Measurements from ENCODE around the gene CXCR4. TPM values are rescaled to one million over a fixed set of nuclear protein-coding genes. Genes with fewer than 3 reads are reported as not detected.

The CXCR4 gene
- total and polyA plus RNA-seq, 8 donors = 0.31 to 20.4 (median 1.5) TPM

GRCh38 chr2:136151021-136151971 lies 33.3 kb upstream of the CXCR4 start:
- DNase-seq (no peak), FAIRE-seq (no peak), ATAC-seq (no peak)
- H3K4me3 ChIP-seq = no peak overlapping the region
- no peak overlapping the region for H3K27ac ChIP-seq
- no peaks in the 10 kb centered on the region for H3K9me3 ChIP-seq
- H3K27me3 ChIP-seq = no peaks in the 10 kb centered on the region
- no peak for TF ChIP-seq CTCF (IDR thresholded peaks at IDR 0.05)
- 65 to 77% methylated on average over 7 of the region's 7 CpGs for WGBS, 2 donors
- intact Hi-C loops (cut with DNase I) = no loop called here
- H3K36me3 ChIP-seq = no peaks in the 10 kb centered on the region
- no peaks in the 10 kb centered on the region for H3K4me1 ChIP-seq

DNA sequence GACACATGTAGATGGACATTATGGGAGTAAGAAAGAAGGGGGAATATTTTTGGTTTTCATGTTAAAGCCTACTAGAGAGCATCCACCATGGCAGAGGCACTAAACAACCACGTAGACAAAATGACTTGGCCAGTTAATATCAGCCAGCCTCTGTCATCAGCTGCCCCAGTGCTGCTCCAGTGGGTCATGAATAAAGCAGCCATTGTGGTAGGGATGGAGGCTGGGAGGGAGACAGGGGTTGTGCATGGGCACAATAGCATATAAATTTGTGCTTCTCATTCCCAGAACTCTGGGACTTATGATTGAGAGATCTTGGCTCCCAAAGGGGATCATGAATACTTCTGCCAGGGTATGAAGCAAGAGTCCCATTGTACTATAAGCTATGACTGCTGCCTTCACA lies 31.1 kb upstream of the CXCR4 start:
- ATAC-seq = no peak

DNA sequence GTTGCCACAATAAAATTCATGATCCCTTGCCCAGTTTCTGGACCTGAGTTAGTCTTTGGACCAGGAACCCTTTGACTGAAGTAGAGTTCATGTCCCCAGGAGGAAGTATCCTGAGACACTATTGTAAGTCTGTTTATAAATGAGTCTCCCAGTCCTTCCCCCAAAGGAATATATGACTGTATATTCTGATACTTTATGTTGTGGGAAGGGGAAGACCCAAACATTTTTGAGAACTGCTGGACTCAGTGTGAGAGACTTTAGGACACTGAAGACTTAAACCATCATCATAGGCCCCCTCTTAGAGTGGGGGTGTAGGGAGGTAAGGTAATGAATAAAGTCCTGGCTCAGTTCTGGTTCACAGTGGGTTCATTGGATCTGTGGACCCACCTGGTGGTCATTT lies 28.6 kb upstream of the CXCR4 start:
- DNase-seq (no peak), FAIRE-seq (no peak), ATAC-seq (no peak)
- H3K9me3 ChIP-seq = no peaks in the 10 kb centered on the region
- H3K4me1 ChIP-seq = no peaks in the 10 kb centered on the region
- no peaks in the 10 kb centered on the region for H3K36me3 ChIP-seq
- no peak overlapping the region for H3K4me3 ChIP-seq
- intact Hi-C loops (cut with DNase I) = no loop called here
- H3K27ac ChIP-seq = no peak overlapping the region
- no peak for TF ChIP-seq CTCF (IDR thresholded peaks at IDR 0.05)
- no peaks in the 10 kb centered on the region for H3K27me3 ChIP-seq

More for the DNA sequence above, 31.1 kb upstream of the CXCR4 start:
- no peak for TF ChIP-seq CTCF (IDR thresholded peaks at IDR 0.05)
- 33 to 74% methylated on average over 1 of the region's 1 CpG for WGBS, 2 donors
- Histone ChIP-seq H3K4me1 (no peaks in the 10 kb centered on the region), H3K36me3 (no peaks in the 10 kb centered on the region), H3K27ac (no peak overlapping the region), H3K9me3 (no peaks in the 10 kb centered on the region), H3K4me3 (no peak overlapping the region), H3K27me3 (no peaks in the 10 kb centered on the region)
- FAIRE-seq (no peak), DNase-seq (no peak)
- intact Hi-C loops (cut with DNase I) = no loop called here

- FAIRE-seq (no peak), ATAC-seq (no peak), DNase-seq (no peak)
- intact Hi-C loops (cut with DNase I) = no loop called here
- Histone ChIP-seq H3K36me3 (no peaks in the 10 kb centered on the region), H3K27ac (no peak overlapping the region), H3K4me3 (no peak overlapping the region), H3K27me3 (no peaks in the 10 kb centered on the region), H3K4me1 (no peaks in the 10 kb centered on the region), H3K9me3 (no peaks in the 10 kb centered on the region)
- no peak for TF ChIP-seq CTCF (IDR thresholded peaks at IDR 0.05)
- 48 to 49% methylated on average over 6 of the region's 6 CpGs for WGBS, 2 donors
These were observed 25.9 kb upstream of the CXCR4 start for GRCh38 chr2:136143603-136144451.
